Measurements from ENCODE around the gene ZNF750. TPM values are rescaled to one million over a fixed set of nuclear protein-coding genes. Genes with fewer than 3 reads are reported as not detected.

The ZNF750 gene
- not detected for total RNA-seq
- long read RNA-seq = 0 reads

- intact Hi-C loops (cut with DNase I, micrococcal nuclease) = no loop called here
- DNase-seq (no peak), ATAC-seq (no peak)
Measured at GRCh38 chr17:82839617-82840292, at the start of gene ZNF750. ZNF750 (minus strand) TSS chr17:82840022; CDS start chr17:82832454, 7,568 bp downstream.

- intact Hi-C loops (cut with DNase I, micrococcal nuclease) = no loop called here
- ATAC-seq (peak; percentile 61), DNase-seq (peak in 1 of 2 donors; percentile 58)
Measured at GRCh38 chr17:82888583-82889495, 49.0 kb upstream of the ZNF750 start.

DNA sequence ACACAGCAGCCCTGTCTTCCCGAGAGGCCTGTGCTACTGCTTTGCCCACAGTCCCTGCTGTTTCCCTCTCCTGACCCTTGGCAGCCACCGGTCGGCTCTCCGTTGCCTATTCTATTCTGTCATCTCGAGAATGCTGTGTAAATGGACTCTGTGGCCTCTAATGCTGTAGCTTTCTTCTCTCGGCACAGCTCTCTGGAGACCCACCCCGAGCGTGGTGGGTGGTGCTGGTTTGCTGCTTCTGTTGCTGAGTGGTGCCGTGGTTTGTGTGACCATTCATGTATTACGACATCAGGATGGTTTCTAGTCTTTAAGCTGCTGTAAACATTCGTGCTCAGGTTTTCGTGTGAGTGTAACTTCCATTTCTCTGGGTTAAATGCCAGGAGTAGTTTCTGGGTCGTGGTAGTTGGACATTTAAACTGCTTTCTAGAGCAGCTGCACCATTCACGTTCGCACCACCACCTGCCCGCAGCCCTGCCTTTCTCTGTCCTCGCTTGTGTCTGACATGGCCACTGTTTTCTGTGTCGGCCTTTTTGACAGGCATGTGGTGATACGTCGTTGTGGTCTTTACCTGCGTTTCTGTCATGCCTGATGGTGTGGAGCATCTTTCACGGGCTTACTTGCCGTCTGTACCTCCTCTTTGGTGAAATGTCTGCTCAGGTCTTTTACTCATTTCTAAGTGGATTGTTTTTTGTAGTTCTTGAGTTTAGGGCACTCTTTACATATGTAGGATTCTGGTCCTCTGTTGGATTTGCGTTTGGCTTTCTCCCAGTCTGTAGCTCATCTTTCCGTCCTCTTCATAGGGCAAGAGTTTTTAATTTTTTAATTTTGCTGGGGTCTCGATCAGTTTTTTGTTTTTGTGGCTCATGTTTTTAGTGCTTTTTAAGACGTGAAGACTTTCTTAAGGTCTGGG, 47.7 kb upstream of the ZNF750 start:
- intact Hi-C loops (cut with DNase I, micrococcal nuclease) = no loop called here
- ATAC-seq (no peak), DNase-seq (no peak)

- no peak for DNase-seq
- no peak for ATAC-seq
- intact Hi-C loops (cut with DNase I, micrococcal nuclease) = no loop called here
Measured at GRCh38 chr17:82884970-82885353, 45.1 kb upstream of the ZNF750 start.

- DNase-seq (no peak), ATAC-seq (no peak)
- intact Hi-C loops (cut with DNase I, micrococcal nuclease) = no loop called here
Measured at GRCh38 chr17:82884341-82884969, 44.6 kb upstream of the ZNF750 start.

- ATAC-seq = no peak
- intact Hi-C loops (cut with DNase I, micrococcal nuclease) = no loop called here
- no peak for DNase-seq
Measured at GRCh38 chr17:82883419-82884031, 43.7 kb upstream of the ZNF750 start.

DNA sequence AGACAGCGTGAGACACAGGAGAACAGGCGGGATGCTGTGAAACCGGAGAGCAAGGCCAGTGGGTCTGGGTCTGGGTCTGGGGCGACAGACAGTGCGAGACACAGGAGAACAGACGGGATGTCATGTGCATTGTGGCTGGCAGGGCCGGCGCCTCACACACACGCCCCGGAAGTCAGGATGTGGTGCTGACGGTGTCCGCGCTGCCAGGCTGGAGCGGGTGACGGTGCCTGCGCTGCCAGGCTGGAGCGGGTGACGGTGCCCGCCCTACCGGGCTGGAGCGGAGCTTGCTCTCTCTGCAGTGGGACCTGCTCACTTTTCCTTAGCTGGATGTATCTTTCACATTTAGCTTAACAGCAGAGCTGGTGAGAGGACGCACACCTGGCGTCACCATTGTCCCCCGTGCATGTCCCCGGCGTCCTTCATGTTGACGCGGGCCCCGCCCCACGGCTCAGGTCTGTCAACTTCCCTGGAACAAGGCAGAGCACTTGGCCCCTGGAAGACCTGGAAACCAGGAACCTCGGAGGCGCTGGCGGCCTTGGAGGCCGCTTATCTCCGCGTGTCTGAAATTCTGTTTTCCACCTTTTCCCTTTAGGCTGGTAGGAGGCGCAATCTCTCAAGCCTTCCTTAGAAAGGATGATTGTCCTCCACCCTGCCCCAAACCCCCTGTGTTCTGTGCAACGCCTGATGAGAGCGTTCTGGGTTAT, 43.0 kb upstream of the ZNF750 start:
- intact Hi-C loops (cut with DNase I, micrococcal nuclease) = no loop called here
- DNase-seq (peak; percentile 85 to 87), ATAC-seq (peak; percentile 91)

DNA sequence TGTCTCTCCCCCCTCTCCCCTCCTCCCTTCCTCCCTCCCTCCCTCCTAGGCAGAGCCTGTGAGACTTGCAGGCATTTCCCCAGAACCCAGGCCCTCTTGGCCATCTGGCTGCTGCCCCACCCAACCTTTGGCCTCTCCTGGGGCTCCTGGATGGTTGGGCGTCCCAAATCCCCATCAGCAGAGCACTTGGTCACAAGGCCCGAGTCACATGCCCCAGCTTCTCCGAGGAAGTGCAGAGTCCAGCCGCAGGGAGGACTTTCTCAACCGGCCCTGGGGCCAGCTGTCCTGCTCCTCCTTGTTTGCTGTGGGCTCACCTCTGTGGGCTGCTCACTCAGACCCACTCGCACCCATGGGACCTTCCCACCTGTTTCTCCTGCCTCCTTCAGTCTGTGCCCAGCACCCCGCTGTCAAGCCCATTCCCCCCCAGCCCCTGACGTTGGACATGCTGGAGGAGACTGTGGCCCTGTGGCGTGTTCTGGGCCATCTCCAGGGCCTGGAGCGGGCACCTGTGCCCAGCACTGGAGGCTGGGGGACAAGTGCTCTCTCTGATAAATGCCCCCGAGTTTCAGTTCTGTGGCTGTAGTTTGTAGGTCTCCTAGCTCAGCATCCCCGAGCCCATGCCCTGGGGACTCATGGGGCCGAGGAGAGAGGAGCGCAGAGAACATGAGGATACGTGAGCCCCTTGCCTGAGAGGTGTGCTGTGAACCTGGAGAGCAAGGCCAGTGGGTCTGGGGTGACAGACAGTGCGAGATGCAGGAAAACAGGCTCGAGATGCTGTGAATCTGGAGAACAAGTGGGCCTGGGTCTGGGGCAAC, 42.3 kb upstream of the ZNF750 start:
- peak; percentile 50 for ATAC-seq
- peak; percentile 62 to 76 for DNase-seq
- intact Hi-C loops (cut with DNase I, micrococcal nuclease) = no loop called here

GRCh38 chr17:82881324-82881823, 41.6 kb upstream of the ZNF750 start:
- no peak for ATAC-seq
- intact Hi-C loops (cut with DNase I, micrococcal nuclease) = no loop called here
- DNase-seq = no peak

- intact Hi-C loops (cut with DNase I, micrococcal nuclease) = no loop called here
- ATAC-seq = no peak
- DNase-seq = no peak
Measured at GRCh38 chr17:82880620-82881323, 41.0 kb upstream of the ZNF750 start.

- no peak for DNase-seq
- intact Hi-C loops (cut with DNase I, micrococcal nuclease) = no loop called here
- no peak for ATAC-seq
Measured at GRCh38 chr17:82879241-82879640, 39.4 kb upstream of the ZNF750 start.

DNA sequence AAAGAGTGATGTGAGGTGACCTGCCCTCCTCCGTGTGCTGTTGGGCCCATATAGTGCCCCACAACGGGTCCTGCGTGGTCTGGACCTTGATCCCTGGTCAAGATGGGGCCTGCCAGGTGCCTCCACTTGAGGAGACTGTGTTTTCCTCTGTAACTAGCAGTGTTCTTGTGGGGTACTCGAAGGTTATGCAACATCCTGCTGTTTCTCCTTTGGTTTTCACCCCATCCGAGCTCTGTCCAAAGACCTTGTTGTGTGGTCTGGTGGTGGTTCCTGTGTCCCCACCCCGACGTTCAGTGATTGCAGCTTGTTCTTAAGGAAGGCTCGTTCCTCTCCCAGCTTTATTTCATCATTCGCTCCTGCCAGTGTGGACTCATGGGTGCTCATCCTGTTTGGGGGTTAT, 38.7 kb upstream of the ZNF750 start:
- intact Hi-C loops (cut with DNase I, micrococcal nuclease) = no loop called here
- DNase-seq = no peak

GRCh38 chr17:82876602-82877379, 37.0 kb upstream of the ZNF750 start:
- intact Hi-C loops (cut with DNase I, micrococcal nuclease) = no loop called here

More for the DNA sequence above, 38.7 kb upstream of the ZNF750 start:
- ATAC-seq = no peak

DNA sequence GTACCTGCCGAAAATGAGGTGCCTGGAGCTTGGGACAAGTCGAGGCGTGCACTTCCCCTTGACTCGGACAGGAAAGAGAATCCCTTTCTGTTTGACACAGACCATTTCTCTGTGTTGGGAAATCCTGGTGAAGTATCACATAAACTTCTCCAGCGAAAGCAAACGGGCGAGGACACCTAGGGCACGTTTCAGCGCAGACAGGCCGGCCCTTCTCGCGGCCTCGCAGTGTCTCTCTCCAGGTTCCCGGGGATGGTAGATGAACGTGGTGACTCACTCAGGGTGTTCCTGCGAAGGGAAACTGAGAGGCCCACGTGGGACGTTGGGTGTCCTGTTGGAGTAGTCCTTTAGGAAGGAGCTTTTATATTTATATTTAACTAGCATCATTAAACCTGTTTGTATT, 36.3 kb upstream of the ZNF750 start:
- intact Hi-C loops (cut with DNase I, micrococcal nuclease) = no loop called here
- ATAC-seq (no peak), DNase-seq (no peak)

More at GRCh38 chr17:82876602-82877379, 37.0 kb upstream of the ZNF750 start:
- ATAC-seq (peak; percentile 94), DNase-seq (peak; percentile 74 to 85)

DNA sequence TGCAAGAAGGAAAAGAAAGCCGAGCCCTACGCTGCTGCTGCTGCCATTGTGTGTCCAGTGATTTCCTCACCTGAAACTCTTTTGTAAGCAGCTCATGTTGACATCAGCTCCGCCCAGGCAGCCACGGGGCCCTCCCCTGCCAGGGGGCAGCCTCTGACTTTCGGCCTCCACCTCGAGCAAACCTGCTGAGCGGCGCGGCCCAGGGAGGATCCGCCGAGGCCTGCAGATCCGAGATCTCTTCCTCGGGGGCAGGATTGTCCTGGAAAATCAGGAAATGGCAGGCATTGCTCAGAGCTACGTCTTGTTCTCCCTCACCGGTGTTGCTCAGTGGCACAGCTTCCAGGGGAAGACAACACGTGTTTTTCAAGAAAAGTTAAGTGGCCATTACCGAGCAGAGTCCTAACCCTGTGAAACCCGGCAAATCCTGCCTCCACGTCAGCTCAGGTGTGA, 35.6 kb upstream of the ZNF750 start:
- DNase-seq (no peak), ATAC-seq (no peak)
- intact Hi-C loops (cut with DNase I, micrococcal nuclease) = no loop called here
